Adrenal gland (tissue), 5 donors: ENCODE measurements around the gene PEAR1.

ENCODE experiments used
- POLR2A ChIP-seq, 2 donors: fragments of 450-650 bp; IDR thresholded peaks; one replicate each; pipeline ENCODE4 v1.6.1; 2017; ENCODE audit warnings: antibody characterized with exemption in 2 of 2, mild to moderate bottlenecking in 2 of 2, moderate library complexity in 1 of 2
- TF ChIP-seq, protein P1 (sequence below), 6 experiments: fragments of 450-650 bp in 4 of 6; fragments of 200-600 bp in 2 of 6; sonication (generic) in 1 of 6; IDR thresholded peaks; 1 replicate in 5 of 6; 2 replicates in 1 of 6; pipeline versions ENCODE4 v1.5.1 to v1.8.0; 2016 to 2021; ENCODE audit warnings: antibody characterized with exemption in 6 of 6, mild to moderate bottlenecking in 2 of 6, moderate library complexity in 1 of 6
- donor health status: DM: no; HTN: no; CAD: no.

DNA sequence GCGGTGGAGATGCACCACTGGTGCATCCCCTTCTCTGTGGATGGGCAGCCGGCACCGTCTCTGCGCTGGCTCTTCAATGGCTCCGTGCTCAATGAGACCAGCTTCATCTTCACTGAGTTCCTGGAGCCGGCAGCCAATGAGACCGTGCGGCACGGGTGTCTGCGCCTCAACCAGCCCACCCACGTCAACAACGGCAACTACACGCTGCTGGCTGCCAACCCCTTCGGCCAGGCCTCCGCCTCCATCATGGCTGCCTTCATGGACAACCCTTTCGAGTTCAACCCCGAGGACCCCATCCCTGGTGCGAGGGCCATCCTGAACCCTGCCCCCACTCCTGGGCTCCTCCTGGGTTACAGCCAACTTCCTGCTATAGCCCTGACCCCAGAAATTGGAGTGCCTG, 19.9 kb upstream of the PEAR1 start:
- TF ChIP-seq, protein P1, sequence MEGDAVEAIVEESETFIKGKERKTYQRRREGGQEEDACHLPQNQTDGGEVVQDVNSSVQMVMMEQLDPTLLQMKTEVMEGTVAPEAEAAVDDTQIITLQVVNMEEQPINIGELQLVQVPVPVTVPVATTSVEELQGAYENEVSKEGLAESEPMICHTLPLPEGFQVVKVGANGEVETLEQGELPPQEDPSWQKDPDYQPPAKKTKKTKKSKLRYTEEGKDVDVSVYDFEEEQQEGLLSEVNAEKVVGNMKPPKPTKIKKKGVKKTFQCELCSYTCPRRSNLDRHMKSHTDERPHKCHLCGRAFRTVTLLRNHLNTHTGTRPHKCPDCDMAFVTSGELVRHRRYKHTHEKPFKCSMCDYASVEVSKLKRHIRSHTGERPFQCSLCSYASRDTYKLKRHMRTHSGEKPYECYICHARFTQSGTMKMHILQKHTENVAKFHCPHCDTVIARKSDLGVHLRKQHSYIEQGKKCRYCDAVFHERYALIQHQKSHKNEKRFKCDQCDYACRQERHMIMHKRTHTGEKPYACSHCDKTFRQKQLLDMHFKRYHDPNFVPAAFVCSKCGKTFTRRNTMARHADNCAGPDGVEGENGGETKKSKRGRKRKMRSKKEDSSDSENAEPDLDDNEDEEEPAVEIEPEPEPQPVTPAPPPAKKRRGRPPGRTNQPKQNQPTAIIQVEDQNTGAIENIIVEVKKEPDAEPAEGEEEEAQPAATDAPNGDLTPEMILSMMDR (IDR thresholded peaks at IDR 0.05) = no peak
- no peak for TF ChIP-seq POLR2A (IDR thresholded peaks at IDR 0.05)
